CD4-positive, alpha-beta T cell (primary cell): ENCODE results near the gene IFNA17. TPM values are rescaled to one million over a fixed set of nuclear protein-coding genes. Genes with fewer than 3 reads are reported as not detected.
"Not testable (repeated sequence)": the region's sequence is repeated elsewhere in the genome, so short reads cannot be mapped to it uniquely, and the experiment has no call there.

Experiments used
- ATAC-seq: fragments of 200-7000 bp; cut with Tn5 transposase; one replicate; pipeline ENCODE4 v1.10.0; 2022; ENCODE audit warnings: mild to moderate bottlenecking; ENCODE audit not compliant: poor library complexity
- CTCF ChIA-PET: fragments of 350-600 bp; sonication (Branson Sonifier 250); formaldehyde crosslinking; loops from one replicate; lab custom pipeline; 2021; ENCODE audit warnings: antibody characterized with exemption, inconsistent platforms; lab: Charles Lee
- POLR2A ChIA-PET: fragments of 350-600 bp; sonication (Branson Sonifier 250); formaldehyde crosslinking; loops from one replicate; lab custom pipeline; 2021; ENCODE audit warnings: antibody characterized with exemption, inconsistent platforms; lab: Charles Lee
- DNase-seq, 14 experiments: peaks; one replicate each; pipeline ENCODE4 v3.0.0-alpha.2; 2013 to 2020; ENCODE audit warnings: mixed read lengths in 2 of 14
- H3K27ac ChIP-seq, 2 donors: one replicate each; pipeline versions ENCODE4 v1.5.1 to v1.7.0; 2013; ENCODE audit warnings: low read length in 2 of 2, low read depth in 1 of 2, mild to moderate bottlenecking in 1 of 2
- H3K27me3 ChIP-seq, 2 experiments: 1 replicate in 1 of 2; 2 replicates in 1 of 2; pipeline versions ENCODE4 v1.6.1 to v1.7.0; 2013; ENCODE audit warnings: low read length in 2 of 2, control low read depth in 1 of 2, mild to moderate bottlenecking in 1 of 2, moderate library complexity in 1 of 2; ENCODE audit not compliant: insufficient read depth in 2 of 2, control insufficient read depth in 1 of 2
- H3K36me3 ChIP-seq: one replicate; pipeline ENCODE4 v1.6.1; 2013; ENCODE audit warnings: low read length, control low read depth; ENCODE audit not compliant: insufficient read depth
- H3K4me1 ChIP-seq: one replicate; pipeline ENCODE4 v1.6.1; 2013; ENCODE audit warnings: low read length, control low read depth; ENCODE audit not compliant: insufficient read depth
- H3K4me3 ChIP-seq: one replicate; pipeline ENCODE4 v1.5.1; 2013; ENCODE audit warnings: mild to moderate bottlenecking, low read length, moderate library complexity
- H3K9me3 ChIP-seq, 2 experiments: 1 replicate in 1 of 2; 2 replicates in 1 of 2; pipeline versions ENCODE4 v1.6.1 to v1.7.0; 2013; ENCODE audit warnings: low read length in 2 of 2, mild to moderate bottlenecking in 2 of 2, control low read depth in 1 of 2, moderate library complexity in 1 of 2; ENCODE audit not compliant: control insufficient read depth in 1 of 2, insufficient read depth in 1 of 2
- H3K27ac Mint-ChIP-seq: one replicate; pipeline ENCODE4 v1.8.0; 2020; ENCODE audit warnings: mixed read lengths
- H3K27me3 Mint-ChIP-seq: one replicate; pipeline ENCODE4 v1.8.0; 2021; ENCODE audit warnings: mixed read lengths
- H3K36me3 Mint-ChIP-seq: one replicate; pipeline ENCODE4 v1.8.0; 2021; ENCODE audit warnings: low read depth, mixed read lengths
- H3K4me1 Mint-ChIP-seq: one replicate; pipeline ENCODE4 v1.8.0; 2021; ENCODE audit warnings: low read depth, mixed read lengths
- H3K4me3 Mint-ChIP-seq: one replicate; pipeline ENCODE4 v1.8.0; 2020; ENCODE audit warnings: mild to moderate bottlenecking, mixed read lengths
- H3K9me3 Mint-ChIP-seq: one replicate; pipeline ENCODE4 v1.8.0; 2020; ENCODE audit warnings: mixed read lengths
- intact Hi-C, 2 experiments: fragments of 100-400 bp; cut with DNase I in 1 of 2; cut with micrococcal nuclease in 1 of 2; formaldehyde crosslinking; loops; one replicate each; pipeline versions ENCODE4 v1.15.1 to v1.9.0; 2023 to 2025; cut with DNase I, micrococcal nuclease
- total RNA-seq, 174 experiments: library from RNA in 2 of 174; stranded (reverse) in 2 of 174; gene quantifications; one replicate each; pipeline ENCODE4 v1.2.3 and lab custom pipeline; 2021 to 2026
- TF ChIP-seq, protein P1 (sequence below): fragments of 200-600 bp; IDR thresholded peaks from one replicate; pipeline ENCODE4 v1.8.0; 2022; ENCODE audit warnings: antibody characterized with exemption, mild to moderate bottlenecking

The IFNA17 gene
- total RNA-seq, 2 experiments from 2014 or later = not detected

DNA sequence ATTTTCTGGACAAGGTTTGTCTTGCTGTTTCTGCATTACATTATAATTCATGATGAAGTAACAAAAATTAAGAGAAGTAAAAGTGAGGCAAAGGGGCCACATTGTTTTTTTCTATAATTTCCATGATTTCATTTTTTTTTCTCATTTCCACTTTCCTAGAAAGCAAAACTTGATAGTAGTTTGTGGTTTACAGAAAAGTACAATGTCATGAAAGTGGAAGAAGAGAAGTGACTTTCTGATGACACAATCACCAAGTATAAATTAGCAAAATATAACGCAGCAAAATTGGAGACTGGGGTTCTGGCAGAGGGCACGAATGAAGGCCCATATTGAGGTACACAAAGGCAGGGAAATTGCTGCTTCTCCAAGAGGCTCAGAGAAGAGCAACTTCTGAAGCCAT is 16.8 kb upstream of the IFNA17 start:
- CTCF ChIA-PET = no interaction called here
- intact Hi-C loops = no loop called here
- TF ChIP-seq, protein P1, sequence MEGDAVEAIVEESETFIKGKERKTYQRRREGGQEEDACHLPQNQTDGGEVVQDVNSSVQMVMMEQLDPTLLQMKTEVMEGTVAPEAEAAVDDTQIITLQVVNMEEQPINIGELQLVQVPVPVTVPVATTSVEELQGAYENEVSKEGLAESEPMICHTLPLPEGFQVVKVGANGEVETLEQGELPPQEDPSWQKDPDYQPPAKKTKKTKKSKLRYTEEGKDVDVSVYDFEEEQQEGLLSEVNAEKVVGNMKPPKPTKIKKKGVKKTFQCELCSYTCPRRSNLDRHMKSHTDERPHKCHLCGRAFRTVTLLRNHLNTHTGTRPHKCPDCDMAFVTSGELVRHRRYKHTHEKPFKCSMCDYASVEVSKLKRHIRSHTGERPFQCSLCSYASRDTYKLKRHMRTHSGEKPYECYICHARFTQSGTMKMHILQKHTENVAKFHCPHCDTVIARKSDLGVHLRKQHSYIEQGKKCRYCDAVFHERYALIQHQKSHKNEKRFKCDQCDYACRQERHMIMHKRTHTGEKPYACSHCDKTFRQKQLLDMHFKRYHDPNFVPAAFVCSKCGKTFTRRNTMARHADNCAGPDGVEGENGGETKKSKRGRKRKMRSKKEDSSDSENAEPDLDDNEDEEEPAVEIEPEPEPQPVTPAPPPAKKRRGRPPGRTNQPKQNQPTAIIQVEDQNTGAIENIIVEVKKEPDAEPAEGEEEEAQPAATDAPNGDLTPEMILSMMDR = no peak

DNA sequence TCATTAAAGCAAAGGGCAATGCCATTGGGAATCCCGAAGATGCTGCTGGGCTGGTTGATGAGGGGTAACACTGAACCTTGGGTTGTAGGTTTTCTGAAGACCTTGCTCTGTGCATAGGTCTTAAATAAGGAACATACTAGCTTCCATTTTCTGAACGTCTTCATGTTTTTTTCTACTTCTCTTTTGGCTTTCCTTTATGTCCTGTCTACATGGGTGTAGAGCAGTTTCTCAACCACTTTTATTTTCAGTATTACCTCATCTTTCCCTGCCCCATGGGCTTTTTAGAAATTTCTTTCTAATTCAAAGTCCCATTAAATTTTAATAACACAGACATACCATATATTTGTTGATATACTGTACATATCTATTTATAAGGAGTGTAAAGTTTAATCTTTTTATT is 11.9 kb upstream of the IFNA17 start, which contains the start of gene IFNA14:
IFNA14 (minus strand) TSS at position 95 of the 400 bp plus-strand sequence; CDS start at position 25, 70 bp downstream.
- ATAC-seq (no peak), DNase-seq (no peak)
- peaks cover 8% of the 10 kb centered on the region for H3K27me3 Mint-ChIP-seq
- no peaks in the 10 kb centered on the region for H3K36me3 Mint-ChIP-seq
- intact Hi-C loops = loop anchor here (2.0 to 5.0 kb wide), 3 partner anchors 73 to 217 kb away; partner anchors contain the start of gene IFNA21 (in 1 of the 2)
- ChIA-PET POLR2A (no interaction called here), CTCF (interaction anchor here (0.5 kb wide), 1 partner anchor 139 kb away, joined by 5 read pairs; no protein-coding TSS in a partner anchor)
- Histone ChIP-seq H3K27me3 (peaks cover 0 to 5% of the 10 kb centered on the region in 2 experiments), H3K4me3 (no peak within 1 kb of the TSS), H3K36me3 (no peaks in the 10 kb centered on the region), H3K9me3 (no peaks in the 10 kb centered on the region), H3K4me1 (no peaks in the 10 kb centered on the region), H3K27ac (no peak within 1 kb of the TSS)
- H3K4me1 Mint-ChIP-seq = peaks cover 20% of the 10 kb centered on the region
- H3K27ac Mint-ChIP-seq = no peak within 1 kb of the TSS
- TF ChIP-seq, protein P1 = no peak
- no peaks in the 10 kb centered on the region for H3K9me3 Mint-ChIP-seq
- no peak within 1 kb of the TSS for H3K4me3 Mint-ChIP-seq

More for the DNA sequence above, 16.8 kb upstream of the IFNA17 start:
- Histone ChIP-seq H3K36me3 (no peaks in the 10 kb centered on the region), H3K9me3 (no peaks in the 10 kb centered on the region), H3K27ac (no peak overlapping the region), H3K4me3 (no peak overlapping the region), H3K4me1 (no peaks in the 10 kb centered on the region), H3K27me3 (peaks cover 0 to 5% of the 10 kb centered on the region in 2 experiments)
- ATAC-seq (no peak), DNase-seq (no peak)
- no peak overlapping the region for H3K27ac Mint-ChIP-seq
- H3K27me3 Mint-ChIP-seq = peaks cover 8% of the 10 kb centered on the region
- H3K36me3 Mint-ChIP-seq = no peaks in the 10 kb centered on the region
- H3K4me1 Mint-ChIP-seq = no peaks in the 10 kb centered on the region
- no peak overlapping the region for H3K4me3 Mint-ChIP-seq
- H3K9me3 Mint-ChIP-seq = no peaks in the 10 kb centered on the region
- POLR2A ChIA-PET = no interaction called here

DNA sequence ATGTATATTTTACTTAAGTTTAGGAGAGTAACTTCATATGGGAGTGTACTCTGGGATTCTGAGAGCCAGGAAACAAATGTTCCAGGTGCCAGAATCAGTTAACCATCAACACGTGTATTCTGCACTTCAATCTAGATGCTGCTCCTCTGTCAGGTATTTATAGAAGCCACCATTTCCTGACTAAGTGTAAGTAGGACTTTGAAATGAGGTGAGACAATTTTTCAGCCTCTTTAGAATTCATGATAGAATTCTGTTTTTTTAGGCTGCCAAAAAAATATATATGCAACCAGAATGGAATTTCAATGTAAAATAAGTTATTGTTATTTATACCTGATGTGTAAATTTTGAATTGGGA is 8.3 kb upstream of the IFNA17 start:
- H3K4me3 Mint-ChIP-seq, H3K4me3 ChIP-seq, H3K4me1 ChIP-seq, H3K9me3 ChIP-seq, H3K36me3 Mint-ChIP-seq, H3K27ac ChIP-seq, H3K27me3 ChIP-seq, H3K27ac Mint-ChIP-seq, ATAC-seq, H3K36me3 ChIP-seq, DNase-seq, H3K27me3 Mint-ChIP-seq, H3K9me3 Mint-ChIP-seq: not testable (repeated sequence)
- intact Hi-C loops = loop anchor here (5.0 kb wide), 2 partner anchors 216 to 221 kb away; no protein-coding TSS in a partner anchor
- peaks cover 20% of the 10 kb centered on the region for H3K4me1 Mint-ChIP-seq
- ChIA-PET CTCF (interaction anchor here (0.6 to 1.5 kb wide), 3 partner anchors 82 to 155 kb away, joined by 3 to 5 read pairs (median 4); no protein-coding TSS in a partner anchor), POLR2A (interaction anchor here (1.1 kb wide), 1 partner anchor 92 kb away, joined by 3 read pairs; no protein-coding TSS in a partner anchor)
